GM12878 (cell line): ENCODE data around the gene MAPKBP1. TPM values are rescaled to one million over a fixed set of nuclear protein-coding genes. Genes with fewer than 3 reads are reported as not detected.

Source experiments
- microRNA-seq: library from miRNA; unstranded; fragments of <30 nt; microRNA quantifications from one replicate; pipeline ENCODE4, GENCODE V29; 2018
- polyA plus RNA-seq, 11 experiments: library from polyadenylated mRNA; depleted of rRNA in 4 of 11; unstranded in 6 of 11; stranded (reverse) in 5 of 11; fragments of >200 nt; fragmentation: Nextera tagmentation in 4 of 11; fragmentation: Illumina TruSeq in 1 of 11; extraction: Ambion mirVana in 4 of 11; extraction: Trizol in 1 of 11; gene quantifications; 1 replicate in 1 of 11; 2 replicates in 10 of 11; pipeline versions ENCODE4 v1.2.1 to v1.2.3, GENCODE V29; 2011 to 2016; ENCODE audit warnings: inconsistent platforms in 2 of 11, missing spikeins in 2 of 11, low read depth in 1 of 11
- small RNA-seq: library from RNA; depleted of rRNA; stranded (forward); fragments of <200 nt; gene quantifications from one replicate; pipeline ENCODE3, GENCODE V24; 2014
- total RNA-seq, 4 experiments: library from RNA; depleted of rRNA in 3 of 4; stranded (reverse); fragments of >200 nt in 3 of 4; fragmentation: Illumina TruSeq in 1 of 4; extraction: Trizol in 1 of 4; gene quantifications; 2 replicates each; pipeline versions ENCODE4 v1.2.1 to v1.2.3, GENCODE V29; 2013 to 2021

Gene MAPKBP1
- total and polyA plus RNA-seq, 10 of the 15 experiments (the other 5 are each of a cell fraction or from before 2014, with no cell fraction given) = 0.44 to 19.0 (median 7.3) TPM

Small RNAs within 50 kb of the gene (microRNA-seq; reads per million reads assigned to microRNA genes)
- gene MIR4310 = not detected

Small RNAs within 50 kb of the gene (small RNA-seq; reads per million reads assigned to genes)
- not detected for gene JMJD7-PLA2G4B
- gene MIR4310 = not detected
- not detected for gene RNA5SP393

Other genes with a start within 250 kb of the MAPKBP1 start
Only the 7 nearest of the 8 such genes appear.
- 14.3 and 16.5 TPM in 2 replicates for gene RPAP1, start 230.2 kb upstream of the MAPKBP1 start, total RNA-seq (2014; rRNA removed)
- gene RPAP1, start 230.2 kb upstream of the MAPKBP1 start, total RNA-seq (2014; rRNA removed; fragmentation: Illumina TruSeq; extraction: Trizol) = 6.7 and 7.0 TPM in 2 replicates
- 39.9 and 50.6 TPM in 2 replicates for gene RPAP1, start 230.2 kb upstream of the MAPKBP1 start, total RNA-seq (2021)
- gene RPAP1, start 230.2 kb upstream of the MAPKBP1 start, polyA plus RNA-seq (2011; rRNA removed) = 3.7 and 7.4 TPM in 2 replicates
- 6.9 and 11.3 TPM in 2 replicates for gene RPAP1, start 230.2 kb upstream of the MAPKBP1 start, polyA plus RNA-seq (2014; fragmentation: Illumina TruSeq; extraction: Trizol)
- 1 to 10 TPM; 6.0 to 7.7 TPM for gene RPAP1, start 230.2 kb upstream of the MAPKBP1 start, polyA plus RNA-seq (2014; fragmentation: Nextera tagmentation; extraction: Ambion mirVana)
- 13.5 and 20.1 TPM in 2 replicates for gene RPAP1, start 230.2 kb upstream of the MAPKBP1 start, polyA plus RNA-seq (2014; rRNA removed)
- gene RPAP1, start 230.2 kb upstream of the MAPKBP1 start, polyA plus RNA-seq (2016; fragmentation: Nextera tagmentation; extraction: Ambion mirVana) = 10 to 100 TPM; 27.5 to 28.1 TPM
- 0.06 and 0.54 TPM in 2 replicates for gene TYRO3, start 215.3 kb upstream of the MAPKBP1 start, total RNA-seq (2014; rRNA removed)
- gene TYRO3, start 215.3 kb upstream of the MAPKBP1 start, total RNA-seq (2014; rRNA removed; fragmentation: Illumina TruSeq; extraction: Trizol) = 0.09 TPM in 1 of 2 replicates, not detected in the other
- gene TYRO3, start 215.3 kb upstream of the MAPKBP1 start, total RNA-seq (2021) = 0.28 and 0.64 TPM in 2 replicates
- gene TYRO3, start 215.3 kb upstream of the MAPKBP1 start, polyA plus RNA-seq (2011; rRNA removed) = 0.08 TPM in 1 of 2 replicates, not detected in the other
- gene TYRO3, start 215.3 kb upstream of the MAPKBP1 start, polyA plus RNA-seq (2014; fragmentation: Illumina TruSeq; extraction: Trizol) = 0.16 and 0.19 TPM in 2 replicates
- not detected for gene TYRO3, start 215.3 kb upstream of the MAPKBP1 start, polyA plus RNA-seq (2014; fragmentation: Nextera tagmentation; extraction: Ambion mirVana)
- gene TYRO3, start 215.3 kb upstream of the MAPKBP1 start, polyA plus RNA-seq (2014; rRNA removed) = 0.28 TPM in 1 of 2 replicates, not detected in the other
- gene TYRO3, start 215.3 kb upstream of the MAPKBP1 start, polyA plus RNA-seq (2016; fragmentation: Nextera tagmentation; extraction: Ambion mirVana) = under 1 TPM in 1 of 2 experiments, not detected in 1; 0.16 TPM
- gene MGA, start 114.1 kb upstream of the MAPKBP1 start, total RNA-seq (2014; rRNA removed) = 18.4 and 20.5 TPM in 2 replicates
- 28.1 and 28.5 TPM in 2 replicates for gene MGA, start 114.1 kb upstream of the MAPKBP1 start, total RNA-seq (2014; rRNA removed; fragmentation: Illumina TruSeq; extraction: Trizol)
- gene MGA, start 114.1 kb upstream of the MAPKBP1 start, total RNA-seq (2021) = 25.6 and 29.6 TPM in 2 replicates
- 11.1 and 12.2 TPM in 2 replicates for gene MGA, start 114.1 kb upstream of the MAPKBP1 start, polyA plus RNA-seq (2011; rRNA removed)
- gene MGA, start 114.1 kb upstream of the MAPKBP1 start, polyA plus RNA-seq (2014; fragmentation: Illumina TruSeq; extraction: Trizol) = 15.6 and 17.6 TPM in 2 replicates
- gene MGA, start 114.1 kb upstream of the MAPKBP1 start, polyA plus RNA-seq (2014; fragmentation: Nextera tagmentation; extraction: Ambion mirVana) = 1 to 10 TPM; 2.6 to 2.8 TPM
- gene MGA, start 114.1 kb upstream of the MAPKBP1 start, polyA plus RNA-seq (2014; rRNA removed) = 7.9 and 8.3 TPM in 2 replicates
- 10 to 100 TPM; 21.6 to 21.7 TPM for gene MGA, start 114.1 kb upstream of the MAPKBP1 start, polyA plus RNA-seq (2016; fragmentation: Nextera tagmentation; extraction: Ambion mirVana)
- 7.5 and 8.5 TPM in 2 replicates for gene JMJD7, start 53.6 kb downstream of the MAPKBP1 start, total RNA-seq (2014; rRNA removed)
- gene JMJD7, start 53.6 kb downstream of the MAPKBP1 start, total RNA-seq (2014; rRNA removed; fragmentation: Illumina TruSeq; extraction: Trizol) = 4.4 and 4.7 TPM in 2 replicates
- 10.3 and 12.2 TPM in 2 replicates for gene JMJD7, start 53.6 kb downstream of the MAPKBP1 start, total RNA-seq (2021)
- 3.7 and 6.8 TPM in 2 replicates for gene JMJD7, start 53.6 kb downstream of the MAPKBP1 start, polyA plus RNA-seq (2011; rRNA removed)
- 0.86 and 5.3 TPM in 2 replicates for gene JMJD7, start 53.6 kb downstream of the MAPKBP1 start, polyA plus RNA-seq (2014; fragmentation: Illumina TruSeq; extraction: Trizol)
- gene JMJD7, start 53.6 kb downstream of the MAPKBP1 start, polyA plus RNA-seq (2014; fragmentation: Nextera tagmentation; extraction: Ambion mirVana) = 1 to 10 TPM in 1 of 2 experiments, under 1 TPM in 1; 0.79 to 2.2 TPM
- 8.9 and 9.9 TPM in 2 replicates for gene JMJD7, start 53.6 kb downstream of the MAPKBP1 start, polyA plus RNA-seq (2014; rRNA removed)
- 10 to 100 TPM in 1 of 2 experiments, 1 to 10 TPM in 1; 6.3 to 10.4 TPM for gene JMJD7, start 53.6 kb downstream of the MAPKBP1 start, polyA plus RNA-seq (2016; fragmentation: Nextera tagmentation; extraction: Ambion mirVana)
- 2.6 and 3.1 TPM in 2 replicates for gene PLA2G4B, start 64.4 kb downstream of the MAPKBP1 start, total RNA-seq (2014; rRNA removed)
- 0.67 and 0.78 TPM in 2 replicates for gene PLA2G4B, start 64.4 kb downstream of the MAPKBP1 start, total RNA-seq (2014; rRNA removed; fragmentation: Illumina TruSeq; extraction: Trizol)
- gene PLA2G4B, start 64.4 kb downstream of the MAPKBP1 start, total RNA-seq (2021) = 3.1 and 6.6 TPM in 2 replicates
- gene PLA2G4B, start 64.4 kb downstream of the MAPKBP1 start, polyA plus RNA-seq (2011; rRNA removed) = 2.7 and 3.2 TPM in 2 replicates
- 0.43 and 2.4 TPM in 2 replicates for gene PLA2G4B, start 64.4 kb downstream of the MAPKBP1 start, polyA plus RNA-seq (2014; fragmentation: Illumina TruSeq; extraction: Trizol)
- gene PLA2G4B, start 64.4 kb downstream of the MAPKBP1 start, polyA plus RNA-seq (2014; fragmentation: Nextera tagmentation; extraction: Ambion mirVana) = under 1 TPM; 0.22 to 0.93 TPM
- 3.8 and 6.9 TPM in 2 replicates for gene PLA2G4B, start 64.4 kb downstream of the MAPKBP1 start, polyA plus RNA-seq (2014; rRNA removed)
- 1 to 10 TPM; 4.4 to 6.3 TPM for gene PLA2G4B, start 64.4 kb downstream of the MAPKBP1 start, polyA plus RNA-seq (2016; fragmentation: Nextera tagmentation; extraction: Ambion mirVana)
- gene SPTBN5, start 119.6 kb downstream of the MAPKBP1 start, total RNA-seq (2014; rRNA removed) = 0.06 and 0.44 TPM in 2 replicates
- gene SPTBN5, start 119.6 kb downstream of the MAPKBP1 start, total RNA-seq (2014; rRNA removed; fragmentation: Illumina TruSeq; extraction: Trizol) = under 0.01 TPM in 1 of 2 replicates, not detected in the other
- gene SPTBN5, start 119.6 kb downstream of the MAPKBP1 start, total RNA-seq (2021) = 0.05 and 0.18 TPM in 2 replicates
- 0.01 and 0.03 TPM in 2 replicates for gene SPTBN5, start 119.6 kb downstream of the MAPKBP1 start, polyA plus RNA-seq (2011; rRNA removed)
- 0.01 TPM in 1 of 2 replicates, not detected in the other for gene SPTBN5, start 119.6 kb downstream of the MAPKBP1 start, polyA plus RNA-seq (2014; fragmentation: Illumina TruSeq; extraction: Trizol)
- not detected for gene SPTBN5, start 119.6 kb downstream of the MAPKBP1 start, polyA plus RNA-seq (2014; fragmentation: Nextera tagmentation; extraction: Ambion mirVana)
- gene SPTBN5, start 119.6 kb downstream of the MAPKBP1 start, polyA plus RNA-seq (2014; rRNA removed) = 0.06 and 0.10 TPM in 2 replicates
- not detected for gene SPTBN5, start 119.6 kb downstream of the MAPKBP1 start, polyA plus RNA-seq (2016; fragmentation: Nextera tagmentation; extraction: Ambion mirVana)
- gene EHD4, start 198.1 kb downstream of the MAPKBP1 start, total RNA-seq (2014; rRNA removed) = 48.2 and 49.6 TPM in 2 replicates
- gene EHD4, start 198.1 kb downstream of the MAPKBP1 start, total RNA-seq (2014; rRNA removed; fragmentation: Illumina TruSeq; extraction: Trizol) = 24.3 and 26.0 TPM in 2 replicates
- 52.1 and 53.2 TPM in 2 replicates for gene EHD4, start 198.1 kb downstream of the MAPKBP1 start, total RNA-seq (2021)
- gene EHD4, start 198.1 kb downstream of the MAPKBP1 start, polyA plus RNA-seq (2011; rRNA removed) = 25.6 and 42.2 TPM in 2 replicates
- 18.9 and 29.3 TPM in 2 replicates for gene EHD4, start 198.1 kb downstream of the MAPKBP1 start, polyA plus RNA-seq (2014; fragmentation: Illumina TruSeq; extraction: Trizol)
- gene EHD4, start 198.1 kb downstream of the MAPKBP1 start, polyA plus RNA-seq (2014; fragmentation: Nextera tagmentation; extraction: Ambion mirVana) = 1 to 10 TPM; 4.2 to 8.6 TPM
- gene EHD4, start 198.1 kb downstream of the MAPKBP1 start, polyA plus RNA-seq (2014; rRNA removed) = 47.3 and 50.1 TPM in 2 replicates
- 10 to 100 TPM; 60.7 to 62.9 TPM for gene EHD4, start 198.1 kb downstream of the MAPKBP1 start, polyA plus RNA-seq (2016; fragmentation: Nextera tagmentation; extraction: Ambion mirVana)